H1 (cell line): ENCODE results near the gene DOHH. TPM values are rescaled to one million over a fixed set of nuclear protein-coding genes. Genes with fewer than 3 reads are reported as not detected.

Experiments
- CTCF ChIA-PET: fragments of 300-600 bp; sonication (Branson Sonifier 250); formaldehyde crosslinking; loops from one replicate; lab custom pipeline; 2021; ENCODE audit not compliant: partially characterized antibody; lab: Charles Lee
- POLR2A ChIA-PET: fragments of 300-600 bp; sonication (Branson Sonifier 250); formaldehyde crosslinking; loops from one replicate; lab custom pipeline; 2021; ENCODE audit warnings: inconsistent platforms; ENCODE audit not compliant: partially characterized antibody; lab: Charles Lee
- DNase-seq, 2 experiments: peaks; one replicate each; pipeline versions ENCODE4 v3.0.0 to v3.0.0-alpha.2; 2010 to 2022; ENCODE audit warnings: low spot score in 2 of 2, low read depth in 1 of 2, mixed read lengths in 1 of 2
- FAIRE-seq: peaks from 2 replicates; lab custom pipeline; 2011; peaks lifted over from hg19 to GRCh38; lab: Jason Lieb, UNC
- H2AFZ ChIP-seq: 2 replicates; pipeline ENCODE4 v1.8.1; 2012; ENCODE audit warnings: low read length, inconsistent platforms
- H2AK5ac ChIP-seq: 2 replicates; pipeline ENCODE4 v1.6.1; 2013; ENCODE audit warnings: low read depth, low read length
- H2BK120ac ChIP-seq: replicated peaks from 2 replicates; pipeline ENCODE3; 2013; ENCODE audit warnings: low read depth, low read length, inconsistent platforms
- H2BK12ac ChIP-seq: 2 replicates; pipeline ENCODE4 v1.6.1; 2013; ENCODE audit warnings: low read depth, low read length
- H2BK15ac ChIP-seq: 2 replicates; pipeline ENCODE4 v1.6.1; 2013; ENCODE audit warnings: low read length
- H2BK20ac ChIP-seq: 2 replicates; pipeline ENCODE4 v1.6.1; 2013; ENCODE audit warnings: low read length
- H2BK5ac ChIP-seq: 2 replicates; pipeline ENCODE4 v1.6.1; 2013; ENCODE audit warnings: low read depth, low read length
- H3K14ac ChIP-seq: 2 replicates; pipeline ENCODE4 v1.6.1; 2013; ENCODE audit warnings: inconsistent platforms; ENCODE audit not compliant: insufficient read length
- H3K18ac ChIP-seq: 2 replicates; pipeline ENCODE4 v1.6.1; 2013; ENCODE audit warnings: low read length; ENCODE audit errors: extremely low read depth
- H3K23ac ChIP-seq: 2 replicates; pipeline ENCODE4 v1.6.1; 2013; ENCODE audit warnings: inconsistent platforms; ENCODE audit not compliant: insufficient read length
- H3K23me2 ChIP-seq: 2 replicates; pipeline ENCODE4 v1.6.1; 2013; ENCODE audit warnings: low read depth, low read length
- H3K27ac ChIP-seq: 2 replicates; pipeline ENCODE4 v1.6.1; 2011; ENCODE audit warnings: low read depth, low read length, inconsistent platforms
- H3K27me3 ChIP-seq, 4 experiments: replicated peaks in 1 of 4; 1 replicate in 1 of 4; 2 replicates in 3 of 4; pipeline versions ENCODE4 v1.6.1 to v1.8.1; 2011 to 2013; ENCODE audit warnings: low read length in 3 of 4, mild to moderate bottlenecking in 3 of 4, inconsistent platforms in 2 of 4, mixed read lengths in 2 of 4, moderate library complexity in 1 of 4; ENCODE audit not compliant: control insufficient read depth in 3 of 4, insufficient read depth in 3 of 4; ENCODE audit errors: extremely low read depth in 1 of 4
- H3K36me3 ChIP-seq, 4 experiments: 2 replicates each; pipeline versions ENCODE4 v1.6.1 to v1.8.1; 2011 to 2013; ENCODE audit warnings: mild to moderate bottlenecking in 4 of 4, low read length in 3 of 4, moderate library complexity in 2 of 4, control low read depth in 1 of 4, inconsistent platforms in 1 of 4; ENCODE audit not compliant: insufficient read depth in 4 of 4, control insufficient read depth in 2 of 4
- H3K4ac ChIP-seq: replicated peaks from 2 replicates; pipeline ENCODE3; 2013; ENCODE audit warnings: low read length, low read depth, mixed read lengths, inconsistent platforms; ENCODE audit not compliant: insufficient read length
- H3K4me1 ChIP-seq, 4 experiments: replicated peaks in 1 of 4; 1 replicate in 1 of 4; 2 replicates in 3 of 4; pipeline versions ENCODE4 v1.6.1 to v1.8.1; 2011 to 2013; ENCODE audit warnings: low read length in 3 of 4, inconsistent platforms in 2 of 4, mixed read lengths in 1 of 4; ENCODE audit not compliant: insufficient read depth in 4 of 4, control insufficient read depth in 3 of 4
- H3K4me2 ChIP-seq, 2 experiments: 2 replicates each; pipeline versions ENCODE4 v1.6.1 to v1.8.1; 2011 to 2013; ENCODE audit warnings: low read depth in 2 of 2, low read length in 2 of 2, control low read depth in 1 of 2, inconsistent platforms in 1 of 2, mild to moderate bottlenecking in 1 of 2; ENCODE audit not compliant: insufficient read depth in 1 of 2
- H3K4me3 ChIP-seq, 4 experiments: fragments of 200-600, 300-600 bp in 1 of 4; sonication (generic), shearing (Covaris generic), sonication (Bioruptor Twin) in 1 of 4; 2 replicates each; pipeline versions ENCODE4 v1.5.1 to v1.8.1; 2011 to 2016; ENCODE audit warnings: low read length in 4 of 4, low read depth in 3 of 4, control low read depth in 2 of 4, inconsistent platforms in 2 of 4, mild to moderate bottlenecking in 2 of 4, mixed read lengths in 1 of 4, moderate library complexity in 1 of 4; ENCODE audit not compliant: insufficient read depth in 2 of 4; ENCODE audit errors: extremely low read depth in 1 of 4
- H3K56ac ChIP-seq: replicated peaks from 2 replicates; pipeline ENCODE3; 2013; ENCODE audit warnings: low read depth, mild to moderate bottlenecking, mixed read lengths, low read length, inconsistent platforms; ENCODE audit not compliant: insufficient read length
- H3K79me1 ChIP-seq: 2 replicates; pipeline ENCODE4 v1.6.1; 2013; ENCODE audit warnings: low read depth, low read length, control low read depth
- H3K79me2 ChIP-seq, 2 experiments: 2 replicates each; pipeline versions ENCODE4 v1.6.1 to v1.8.1; 2012 to 2013; ENCODE audit warnings: low read length in 2 of 2, mild to moderate bottlenecking in 2 of 2, inconsistent platforms in 1 of 2; ENCODE audit not compliant: insufficient read depth in 2 of 2, control insufficient read depth in 1 of 2
- H3K9ac ChIP-seq, 4 experiments: replicated peaks in 1 of 4; 1 replicate in 1 of 4; 2 replicates in 3 of 4; pipeline versions ENCODE4 v1.6.1 to v1.8.1; 2011 to 2013; ENCODE audit warnings: low read depth in 3 of 4, low read length in 3 of 4, control low read depth in 2 of 4, mild to moderate bottlenecking in 2 of 4, moderate library complexity in 2 of 4, inconsistent platforms in 1 of 4; ENCODE audit errors: extremely low read depth in 1 of 4
- H3K9me3 ChIP-seq, 2 experiments: 2 replicates each; pipeline versions ENCODE4 v1.6.1 to v1.8.1; 2012 to 2013; ENCODE audit warnings: mild to moderate bottlenecking in 2 of 2, moderate library complexity in 2 of 2, control low read depth in 1 of 2, inconsistent platforms in 1 of 2, low read depth in 1 of 2, low read length in 1 of 2, mixed read lengths in 1 of 2; ENCODE audit not compliant: insufficient read depth in 2 of 2
- H4K20me1 ChIP-seq, 2 experiments: replicated peaks in 1 of 2; 2 replicates each; pipeline versions ENCODE3 to v1.8.1; 2011 to 2013; ENCODE audit warnings: inconsistent platforms in 2 of 2, low read length in 2 of 2, mild to moderate bottlenecking in 1 of 2; ENCODE audit not compliant: insufficient read depth in 2 of 2, control insufficient read depth in 1 of 2
- H4K5ac ChIP-seq: 2 replicates; pipeline ENCODE4 v1.6.1; 2013; ENCODE audit warnings: low read length, low read depth, mixed read lengths, inconsistent platforms; ENCODE audit not compliant: insufficient read length
- H4K8ac ChIP-seq: 2 replicates; pipeline ENCODE4 v1.8.0; 2013; ENCODE audit warnings: mild to moderate bottlenecking, moderate library complexity, low read length, inconsistent platforms; ENCODE audit not compliant: insufficient read depth; ENCODE audit errors: extremely low read depth
- H4K91ac ChIP-seq: replicated peaks from 2 replicates; pipeline ENCODE3; 2013; ENCODE audit warnings: low read length, mixed read lengths, inconsistent platforms; ENCODE audit not compliant: insufficient read length
- CBX5 ChIP-seq: fragments of 300-800, 300-1000 bp; sonication (generic); IDR thresholded peaks from 2 replicates; pipeline ENCODE4 v1.7.1; 2016; ENCODE audit warnings: antibody characterized with exemption, low read length, low read depth
- KDM5A ChIP-seq: fragments of 200-600 bp; IDR thresholded peaks from 2 replicates; pipeline ENCODE4 v1.7.1; 2012; ENCODE audit warnings: mild to moderate bottlenecking, low read length, inconsistent platforms, mixed read lengths
- SRF ChIP-seq: IDR thresholded peaks from 2 replicates; pipeline ENCODE4 v1.6.1; 2011; ENCODE audit warnings: mild to moderate bottlenecking, low read depth, low read length, moderate library complexity
- WGBS, 2 experiments: shearing (Covaris generic) in 1 of 2; methylation state at CpG; one replicate each; pipeline versions ENCODE4 v1.1.6 to v1.1.7; 2013 to 2015; ENCODE audit warnings: low lambda C conversion rate in 2 of 2, mixed read lengths in 2 of 2, inconsistent platforms in 1 of 2, low coverage in 1 of 2, missing lambda C conversion rate in 1 of 2; ENCODE audit not compliant: insufficient replicate concordance in 2 of 2, insufficient coverage in 1 of 2, insufficient read length in 1 of 2; ENCODE audit errors: extremely low coverage in 1 of 2, missing lambda C conversion rate in 1 of 2; 5-methylcytosine and 5-hydroxymethylcytosine counted together
- polyA plus RNA-seq, 7 experiments: library from polyadenylated mRNA; depleted of rRNA in 3 of 7; stranded (reverse) in 5 of 7; unstranded in 2 of 7; fragments of >200 nt in 5 of 7; fragments of 200-250 nt in 2 of 7; gene quantifications; 1 replicate in 5 of 7; 2 replicates in 1 of 7; 4 replicates in 1 of 7; pipeline versions ENCODE4 v1.2.1 to v1.2.3, GENCODE V29; 2011 to 2013; ENCODE audit warnings: missing spikeins in 2 of 7, mixed read lengths in 2 of 7
- total RNA-seq: library from RNA; stranded (reverse); fragmentation: NEBNext Ultra II Directional; extraction: Animal tissue kit (Norgen Biotek cat#: 25700); gene quantifications from 2 replicates; pipeline ENCODE4 v1.2.1, GENCODE V29; 2021
- TF ChIP-seq, protein P1 (sequence below), 3 experiments: IDR thresholded peaks; 1 replicate in 2 of 3; 2 replicates in 1 of 3; pipeline versions ENCODE4 v1.5.1 to v1.6.1; 2011; ENCODE audit warnings: low read length in 3 of 3, mild to moderate bottlenecking in 3 of 3, inconsistent platforms in 2 of 3, low read depth in 1 of 3, moderate library complexity in 1 of 3; ENCODE audit not compliant: insufficient read depth in 1 of 3; ENCODE audit errors: control extremely low read depth in 1 of 3
- TF ChIP-seq, protein P2 (sequence below): IDR thresholded peaks from 2 replicates; pipeline ENCODE4 v1.6.1; 2012; ENCODE audit warnings: inconsistent platforms
- TF ChIP-seq, protein P3 (sequence below): IDR thresholded peaks from 2 replicates; pipeline ENCODE4 v1.6.1; 2011; ENCODE audit warnings: low read depth, mild to moderate bottlenecking, low read length; ENCODE audit not compliant: insufficient read depth
- TF ChIP-seq, protein P4 (sequence below): IDR thresholded peaks from 2 replicates; pipeline ENCODE4 v1.6.1; 2012; ENCODE audit warnings: inconsistent platforms

DOHH gene
- total and polyA plus RNA-seq, 2 of the 8 experiments (the other 6 are each of a cell fraction or from before 2014, with no cell fraction given) = 7.3 to 17.7 TPM

DNA sequence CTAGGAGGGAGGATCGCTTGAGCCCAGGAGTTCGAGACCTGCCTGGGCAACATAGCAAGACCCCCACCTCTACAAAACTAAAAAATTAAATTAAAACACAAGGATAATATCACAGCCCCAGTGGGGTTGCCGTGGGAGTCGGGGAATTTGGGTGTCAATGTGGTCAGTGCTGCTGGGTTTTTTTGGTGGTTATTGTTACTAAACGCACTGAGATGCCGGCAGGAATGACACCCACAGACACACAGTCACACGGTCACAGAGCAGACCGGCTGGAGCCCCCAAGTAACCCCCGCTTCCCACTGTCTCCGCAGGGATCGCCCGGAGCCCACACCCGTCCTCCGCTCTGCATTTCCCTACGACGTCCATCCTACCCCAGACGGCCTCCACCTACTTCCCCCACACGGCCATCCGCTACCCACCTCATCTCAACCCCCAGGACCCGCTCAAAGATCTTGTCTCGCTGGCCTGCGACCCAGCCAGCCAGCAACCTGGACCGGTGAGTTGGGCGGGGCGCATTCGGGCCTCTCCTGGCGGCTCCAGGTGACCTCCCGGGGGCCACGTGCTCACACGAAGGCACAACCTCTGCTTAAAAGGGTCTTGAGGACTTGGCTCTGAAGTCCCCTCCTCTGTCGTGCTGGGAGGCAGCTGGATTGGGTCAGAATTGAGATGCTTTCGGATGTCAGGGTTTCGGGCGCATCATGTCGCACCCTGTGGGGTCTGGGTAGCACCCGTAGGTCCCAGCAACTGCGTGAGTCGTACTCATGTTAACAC lies 48.1 kb downstream of the DOHH start:
- Histone ChIP-seq H3K27ac (no peak overlapping the region), H3K18ac (no peak overlapping the region), H3K27me3 (peaks cover 0 to 4% (median 3%) of the 10 kb centered on the region in 4 experiments; a peak in 3 of 7 replicates), H4K8ac (no peak overlapping the region), H3K23me2 (no peaks in the 10 kb centered on the region), H3K56ac (no peak overlapping the region), H3K4me3 (no peak overlapping the region), H2BK20ac (no peak overlapping the region), H3K23ac (no peak overlapping the region), H3K4ac (no peak overlapping the region), H2BK15ac (no peak overlapping the region), H3K4me1 (peaks cover 0 to 3% (median 1%) of the 10 kb centered on the region in 4 experiments; a peak in 3 of 7 replicates), H3K36me3 (no peaks in the 10 kb centered on the region), H4K91ac (no peak overlapping the region), H3K79me2 (no peaks in the 10 kb centered on the region), H3K4me2 (no peak overlapping the region), H2BK5ac (no peak overlapping the region), H3K79me1 (no peaks in the 10 kb centered on the region), H4K5ac (no peak overlapping the region), H2AFZ (no peak overlapping the region), H2BK12ac (no peak overlapping the region), H2BK120ac (no peak overlapping the region), H3K9me3 (no peaks in the 10 kb centered on the region), H3K14ac (no peak overlapping the region), H2AK5ac (no peak overlapping the region), H4K20me1 (peaks cover 0 to 3% of the 10 kb centered on the region in 2 experiments), H3K9ac (no peak overlapping the region)
- FAIRE-seq = no peak
- 90% methylated on average over 38 of the region's 38 CpGs; no CpG with 5 or more reads in 1 of the 2 experiments for WGBS, 2 experiments
- ChIA-PET CTCF (interaction anchor here (0.7 to 4.8 kb wide), 6 partner anchors 14 to 177 kb away, joined by 3 to 22 read pairs (median 3); no protein-coding TSS in a partner anchor), POLR2A (no interaction called here)
- DNase-seq = no peak
- TF ChIP-seq, protein P1, sequence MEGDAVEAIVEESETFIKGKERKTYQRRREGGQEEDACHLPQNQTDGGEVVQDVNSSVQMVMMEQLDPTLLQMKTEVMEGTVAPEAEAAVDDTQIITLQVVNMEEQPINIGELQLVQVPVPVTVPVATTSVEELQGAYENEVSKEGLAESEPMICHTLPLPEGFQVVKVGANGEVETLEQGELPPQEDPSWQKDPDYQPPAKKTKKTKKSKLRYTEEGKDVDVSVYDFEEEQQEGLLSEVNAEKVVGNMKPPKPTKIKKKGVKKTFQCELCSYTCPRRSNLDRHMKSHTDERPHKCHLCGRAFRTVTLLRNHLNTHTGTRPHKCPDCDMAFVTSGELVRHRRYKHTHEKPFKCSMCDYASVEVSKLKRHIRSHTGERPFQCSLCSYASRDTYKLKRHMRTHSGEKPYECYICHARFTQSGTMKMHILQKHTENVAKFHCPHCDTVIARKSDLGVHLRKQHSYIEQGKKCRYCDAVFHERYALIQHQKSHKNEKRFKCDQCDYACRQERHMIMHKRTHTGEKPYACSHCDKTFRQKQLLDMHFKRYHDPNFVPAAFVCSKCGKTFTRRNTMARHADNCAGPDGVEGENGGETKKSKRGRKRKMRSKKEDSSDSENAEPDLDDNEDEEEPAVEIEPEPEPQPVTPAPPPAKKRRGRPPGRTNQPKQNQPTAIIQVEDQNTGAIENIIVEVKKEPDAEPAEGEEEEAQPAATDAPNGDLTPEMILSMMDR (IDR thresholded peaks at IDR 0.05; ENCODE audit: control extremely low read depth in 1 of 3, insufficient read depth in 1 of 3, low read depth in 1 of 3, low read length in 3 of 3) = no peak
- no peak for TF ChIP-seq KDM5A
- TF ChIP-seq CBX5 = no peak
- TF ChIP-seq, protein P2, sequence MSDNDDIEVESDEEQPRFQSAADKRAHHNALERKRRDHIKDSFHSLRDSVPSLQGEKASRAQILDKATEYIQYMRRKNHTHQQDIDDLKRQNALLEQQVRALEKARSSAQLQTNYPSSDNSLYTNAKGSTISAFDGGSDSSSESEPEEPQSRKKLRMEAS = no peak
- TF ChIP-seq, protein P3, sequence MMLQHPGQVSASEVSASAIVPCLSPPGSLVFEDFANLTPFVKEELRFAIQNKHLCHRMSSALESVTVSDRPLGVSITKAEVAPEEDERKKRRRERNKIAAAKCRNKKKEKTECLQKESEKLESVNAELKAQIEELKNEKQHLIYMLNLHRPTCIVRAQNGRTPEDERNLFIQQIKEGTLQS = no peak
- no peak for TF ChIP-seq SRF
- TF ChIP-seq, protein P4, sequence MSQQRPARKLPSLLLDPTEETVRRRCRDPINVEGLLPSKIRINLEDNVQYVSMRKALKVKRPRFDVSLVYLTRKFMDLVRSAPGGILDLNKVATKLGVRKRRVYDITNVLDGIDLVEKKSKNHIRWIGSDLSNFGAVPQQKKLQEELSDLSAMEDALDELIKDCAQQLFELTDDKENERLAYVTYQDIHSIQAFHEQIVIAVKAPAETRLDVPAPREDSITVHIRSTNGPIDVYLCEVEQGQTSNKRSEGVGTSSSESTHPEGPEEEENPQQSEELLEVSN = no peak
